ENCODE measurements around the gene PCGF2.

PCGF2 gene

DNA sequence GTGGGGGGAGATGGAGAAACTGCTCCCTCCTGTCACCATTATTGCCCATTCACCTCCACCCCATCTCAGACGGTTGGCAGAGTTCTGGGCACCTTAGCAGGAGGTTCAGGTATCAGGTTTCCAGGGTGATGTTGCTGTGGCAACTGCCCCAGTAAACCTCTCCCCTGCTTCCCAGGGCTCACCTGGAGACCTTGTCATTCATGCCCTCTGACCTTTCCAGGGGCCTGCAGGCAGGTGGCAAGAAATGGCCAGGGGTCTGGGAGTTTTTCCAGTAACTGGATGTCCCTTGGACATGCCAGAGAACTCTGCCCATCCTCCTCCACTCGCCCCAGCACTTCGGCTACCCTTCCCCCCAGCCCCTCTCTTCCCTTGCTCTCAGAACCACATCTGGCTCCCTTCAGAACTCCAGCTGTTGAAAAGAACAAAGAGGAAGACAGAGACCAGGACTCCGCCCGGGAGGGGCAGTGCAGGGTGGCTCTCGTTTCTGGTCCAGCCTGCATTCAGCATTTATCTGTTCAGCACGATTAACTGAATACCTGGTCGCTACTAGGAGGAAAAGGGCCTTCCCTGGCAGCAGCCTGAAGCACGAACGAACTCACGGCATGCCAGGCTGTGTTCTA, 34.6 kb downstream of the PCGF2 start:
- H3K4me1 ChIP-seq = peaks cover 90% of the 10 kb centered on the region
- H4K20me1 ChIP-seq = peaks cover 29% of the 10 kb centered on the region
- H3K4me3 ChIP-seq = no peak overlapping the region
- peak overlapping the region; percentile 93 for H3K4me2 ChIP-seq
- H3K9ac ChIP-seq = peak overlapping the region; percentile 65; the same call in 1 of the 2 replicates
- H3K36me3 ChIP-seq = peaks cover 82% of the 10 kb centered on the region
- H3K9me3 ChIP-seq = no peaks in the 10 kb centered on the region
- H3K27ac ChIP-seq = peak overlapping the region; percentile 70
- no peaks in the 10 kb centered on the region for H3K27me3 ChIP-seq
- no peak for TF ChIP-seq Cebpa-rat (IDR thresholded peaks at IDR 0.05)

DNA sequence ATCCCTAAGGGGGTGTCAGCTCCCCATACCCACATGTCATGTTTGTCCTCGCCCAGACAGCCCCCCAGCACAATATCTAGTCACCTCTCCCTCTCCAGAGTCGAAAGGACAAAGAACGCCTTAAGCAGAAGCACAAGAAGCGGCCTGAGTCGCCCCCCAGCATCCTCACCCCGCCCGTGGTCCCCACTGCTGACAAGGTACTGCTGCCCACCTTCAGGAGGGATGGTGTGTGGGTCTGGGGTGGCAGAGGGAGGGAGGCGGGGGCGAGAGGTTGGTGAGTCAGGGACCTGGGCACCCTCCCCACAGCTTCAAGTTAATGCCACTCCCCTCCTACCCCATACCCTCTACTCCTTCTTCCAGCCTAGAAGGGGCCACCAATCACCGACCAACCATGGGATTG, 35.5 kb downstream of the PCGF2 start:
- peak overlapping the region; percentile 4; the same call in 1 of the 2 replicates for H3K4me3 ChIP-seq
- peak overlapping the region; percentile 65 for H3K9ac ChIP-seq
- H3K36me3 ChIP-seq = peaks cover 82% of the 10 kb centered on the region
- H3K27me3 ChIP-seq = no peaks in the 10 kb centered on the region
- H3K9me3 ChIP-seq = no peaks in the 10 kb centered on the region
- H3K27ac ChIP-seq = peak overlapping the region; percentile 70
- TF ChIP-seq Cebpa-rat (IDR thresholded peaks at IDR 0.05) = no peak
- peaks cover 39% of the 10 kb centered on the region for H4K20me1 ChIP-seq
- peak overlapping the region; percentile 93 for H3K4me2 ChIP-seq
- H3K4me1 ChIP-seq = peaks cover 98% of the 10 kb centered on the region

DNA sequence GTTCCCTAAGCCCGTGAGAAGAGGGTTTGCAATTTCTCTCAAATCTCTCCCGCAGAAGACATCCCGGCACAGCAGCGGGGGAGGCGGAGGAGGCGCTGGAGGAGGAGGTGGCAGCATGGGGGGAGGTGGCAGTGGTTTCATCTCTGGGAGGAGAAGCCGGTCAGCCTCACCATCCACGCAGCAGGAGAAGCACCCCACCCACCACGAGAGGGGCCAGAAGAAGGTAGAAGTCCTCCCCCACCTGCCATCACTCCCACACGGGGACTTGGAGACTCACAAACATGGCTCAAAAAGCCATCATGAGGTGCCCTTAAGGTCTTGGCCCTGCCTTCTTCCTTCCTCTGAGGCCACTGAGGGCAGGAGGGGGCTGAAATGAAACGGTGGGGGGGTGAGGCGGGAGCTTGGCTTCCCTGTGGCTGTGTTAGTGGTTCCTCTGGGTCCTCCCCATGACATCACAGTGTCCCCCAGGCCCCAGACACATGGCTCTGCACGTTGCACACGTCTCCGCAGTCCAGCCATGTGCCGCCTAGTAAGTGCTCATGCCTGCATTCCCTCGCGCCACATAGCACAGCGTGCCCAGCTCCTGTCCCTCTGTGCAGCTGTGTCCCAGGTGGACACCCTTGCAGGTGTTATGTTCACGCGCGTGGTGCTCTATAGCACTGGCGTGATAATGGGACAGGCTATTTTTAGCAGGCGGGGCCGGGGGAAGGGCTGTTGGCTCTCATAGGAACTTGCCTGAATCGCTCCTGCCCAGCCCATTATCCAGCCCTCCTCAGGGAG, 36.2 kb downstream of the PCGF2 start:
- Histone ChIP-seq H3K4me2 (peak overlapping the region; percentile 93), H3K4me3 (peak overlapping the region; percentile 61), H3K36me3 (peaks cover 82% of the 10 kb centered on the region), H3K4me1 (peaks cover 98% of the 10 kb centered on the region), H3K27ac (peak overlapping the region; percentile 70), H4K20me1 (peaks cover 45% of the 10 kb centered on the region), H3K9me3 (no peaks in the 10 kb centered on the region), H3K9ac (peak overlapping the region; percentile 65), H3K27me3 (no peaks in the 10 kb centered on the region)
- no peak for TF ChIP-seq Cebpa-rat (IDR thresholded peaks at IDR 0.05)

DNA sequence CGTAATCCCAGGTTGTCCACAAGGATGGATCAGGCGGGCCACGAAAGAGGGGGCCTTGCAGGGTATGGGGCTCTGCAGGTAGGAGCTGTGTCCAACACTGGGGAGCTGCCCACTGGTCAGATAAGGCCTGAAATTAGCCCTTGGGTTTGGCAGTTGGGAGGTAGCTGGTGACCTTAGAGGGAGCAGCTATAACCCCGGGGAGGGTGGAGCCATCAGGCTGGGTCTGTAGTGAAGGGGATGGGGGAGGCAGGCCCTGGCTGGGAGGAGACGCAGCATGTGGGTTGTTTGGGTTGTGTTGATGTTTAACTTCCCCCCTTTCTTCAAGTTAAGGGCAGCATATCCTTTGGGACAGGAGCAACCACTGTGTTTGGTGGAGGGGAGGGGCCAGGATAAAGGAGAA, 37.2 kb downstream of the PCGF2 start:
- peak overlapping the region; percentile 93 for H3K4me2 ChIP-seq
- H3K36me3 ChIP-seq = peaks cover 73% of the 10 kb centered on the region
- no peaks in the 10 kb centered on the region for H3K27me3 ChIP-seq
- peak overlapping the region; percentile 70 for H3K27ac ChIP-seq
- H3K4me3 ChIP-seq = peak overlapping the region; percentile 61
- no peak for TF ChIP-seq Cebpa-rat (IDR thresholded peaks at IDR 0.05)
- peaks cover 93% of the 10 kb centered on the region for H3K4me1 ChIP-seq
- no peaks in the 10 kb centered on the region for H3K9me3 ChIP-seq
- peaks cover 55% of the 10 kb centered on the region for H4K20me1 ChIP-seq
- peak overlapping the region; percentile 65 for H3K9ac ChIP-seq

DNA sequence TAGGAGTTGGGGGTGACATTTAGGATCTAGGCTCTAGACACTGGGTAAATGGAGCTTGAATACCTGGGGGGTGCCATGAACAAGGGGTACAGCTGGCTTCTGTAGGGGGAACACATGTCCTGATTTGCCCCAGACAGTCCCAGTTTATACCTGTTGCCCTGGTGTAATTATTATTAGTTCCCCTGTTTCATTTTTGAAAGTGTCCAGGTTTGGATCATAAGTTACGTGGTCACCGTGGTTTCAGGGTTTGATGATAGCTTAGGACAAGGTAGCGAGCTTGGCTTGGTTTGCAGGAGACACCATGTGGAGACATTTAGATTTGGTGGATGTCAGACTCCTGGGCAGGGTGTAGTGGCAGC, 37.6 kb downstream of the PCGF2 start:
- H3K36me3 ChIP-seq = peaks cover 69% of the 10 kb centered on the region
- H3K9me3 ChIP-seq = no peaks in the 10 kb centered on the region
- peaks cover 91% of the 10 kb centered on the region for H3K4me1 ChIP-seq
- peaks cover 56% of the 10 kb centered on the region for H4K20me1 ChIP-seq
- no peak for TF ChIP-seq Cebpa-rat (IDR thresholded peaks at IDR 0.05)
- no peaks in the 10 kb centered on the region for H3K27me3 ChIP-seq
- H3K4me3 ChIP-seq = peak overlapping the region; percentile 61
- peak overlapping the region; percentile 70 for H3K27ac ChIP-seq
- peak overlapping the region; percentile 93 for H3K4me2 ChIP-seq
- peak overlapping the region; percentile 65 for H3K9ac ChIP-seq

DNA sequence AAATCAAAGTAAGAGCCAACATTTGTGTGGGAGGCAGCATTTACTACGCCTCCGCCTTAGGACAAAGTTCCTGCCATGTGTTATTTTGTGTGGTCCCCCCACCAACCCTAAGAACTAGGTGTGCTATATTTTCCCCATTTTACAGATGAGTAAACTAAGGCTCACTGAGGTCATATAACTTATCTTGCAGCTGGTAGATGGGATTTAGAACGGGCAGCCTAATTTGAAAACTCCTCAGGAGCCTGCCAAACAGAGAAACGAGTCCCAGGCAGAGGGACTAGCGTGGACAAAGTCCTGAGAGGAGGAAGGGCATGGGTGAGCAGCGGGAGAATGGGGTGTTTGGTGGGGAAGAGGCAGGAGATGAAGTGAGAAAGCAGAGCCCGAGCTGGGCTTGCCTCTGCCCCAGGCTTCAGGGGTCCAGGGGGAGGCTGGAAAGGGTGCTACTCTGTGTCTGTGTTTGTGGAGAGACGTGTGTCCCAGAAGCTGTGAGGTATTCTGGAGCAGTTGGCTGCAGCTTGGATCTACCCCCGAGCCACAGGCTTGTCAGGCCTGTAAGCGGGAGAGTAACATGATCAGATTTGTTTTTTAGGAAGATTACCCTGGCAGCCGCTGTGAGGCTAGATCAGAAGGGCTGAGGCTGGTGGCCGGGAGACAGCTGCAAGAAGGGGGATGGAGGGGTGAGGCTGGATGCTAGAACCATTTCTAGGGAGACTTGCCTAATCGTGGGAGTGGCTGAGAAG, 38.1 kb downstream of the PCGF2 start:
- peaks cover 85% of the 10 kb centered on the region for H3K4me1 ChIP-seq
- peaks cover 64% of the 10 kb centered on the region for H3K36me3 ChIP-seq
- H3K27ac ChIP-seq = peak overlapping the region; percentile 70

DNA sequence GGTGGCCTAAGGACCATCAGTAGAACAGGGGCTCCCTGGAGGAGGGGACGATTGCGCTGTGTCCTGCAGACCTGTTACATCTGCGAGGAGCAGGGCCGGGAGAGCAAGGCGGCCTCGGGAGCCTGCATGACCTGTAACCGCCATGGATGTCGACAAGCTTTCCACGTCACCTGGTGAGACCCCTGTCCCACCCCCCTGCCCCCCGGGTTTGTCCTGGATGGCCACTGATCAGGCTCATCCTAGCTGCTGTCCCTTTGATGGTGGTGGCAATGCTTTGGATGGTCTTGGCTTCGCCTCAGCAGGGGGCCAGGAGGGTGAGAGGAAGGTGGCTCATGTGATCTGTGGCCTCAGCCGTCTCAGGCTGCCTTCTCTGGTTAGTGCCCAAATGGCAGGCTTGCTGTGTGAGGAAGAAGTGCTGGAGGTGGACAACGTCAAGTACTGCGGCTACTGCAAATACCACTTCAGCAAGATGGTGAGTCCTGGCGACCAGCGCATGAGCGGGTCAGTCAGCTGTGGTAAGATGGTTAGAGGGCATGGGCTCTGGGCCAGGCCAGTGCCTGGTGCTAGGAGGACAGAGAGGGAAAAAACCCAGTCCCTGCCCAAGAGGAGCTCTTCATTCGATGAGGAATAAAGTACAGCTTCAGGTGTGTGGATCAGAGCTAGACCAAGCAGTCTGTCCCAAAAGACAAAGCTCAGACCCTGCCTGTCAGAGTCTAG, 38.9 kb downstream of the PCGF2 start:
- H3K27ac ChIP-seq = peak overlapping the region; percentile 70
- H3K36me3 ChIP-seq = peaks cover 56% of the 10 kb centered on the region
- H3K4me2 ChIP-seq = peak overlapping the region; percentile 93
- H3K27me3 ChIP-seq = no peaks in the 10 kb centered on the region
- H4K20me1 ChIP-seq = peaks cover 56% of the 10 kb centered on the region
- no peak overlapping the region; the same call in 1 of the 2 replicates for H3K4me3 ChIP-seq
- peaks cover 78% of the 10 kb centered on the region for H3K4me1 ChIP-seq
- no peaks in the 10 kb centered on the region for H3K9me3 ChIP-seq
- peak overlapping the region; percentile 65 for H3K9ac ChIP-seq
- no peak for TF ChIP-seq Cebpa-rat (IDR thresholded peaks at IDR 0.05)

More for the DNA sequence above, 38.1 kb downstream of the PCGF2 start:
- peak overlapping the region; percentile 65 for H3K9ac ChIP-seq
- H3K4me2 ChIP-seq = peak overlapping the region; percentile 93
- TF ChIP-seq Cebpa-rat (IDR thresholded peaks at IDR 0.05) = no peak
- H3K4me3 ChIP-seq = peak overlapping the region; percentile 61
- H4K20me1 ChIP-seq = peaks cover 56% of the 10 kb centered on the region
- no peaks in the 10 kb centered on the region for H3K9me3 ChIP-seq
- H3K27me3 ChIP-seq = no peaks in the 10 kb centered on the region

DNA sequence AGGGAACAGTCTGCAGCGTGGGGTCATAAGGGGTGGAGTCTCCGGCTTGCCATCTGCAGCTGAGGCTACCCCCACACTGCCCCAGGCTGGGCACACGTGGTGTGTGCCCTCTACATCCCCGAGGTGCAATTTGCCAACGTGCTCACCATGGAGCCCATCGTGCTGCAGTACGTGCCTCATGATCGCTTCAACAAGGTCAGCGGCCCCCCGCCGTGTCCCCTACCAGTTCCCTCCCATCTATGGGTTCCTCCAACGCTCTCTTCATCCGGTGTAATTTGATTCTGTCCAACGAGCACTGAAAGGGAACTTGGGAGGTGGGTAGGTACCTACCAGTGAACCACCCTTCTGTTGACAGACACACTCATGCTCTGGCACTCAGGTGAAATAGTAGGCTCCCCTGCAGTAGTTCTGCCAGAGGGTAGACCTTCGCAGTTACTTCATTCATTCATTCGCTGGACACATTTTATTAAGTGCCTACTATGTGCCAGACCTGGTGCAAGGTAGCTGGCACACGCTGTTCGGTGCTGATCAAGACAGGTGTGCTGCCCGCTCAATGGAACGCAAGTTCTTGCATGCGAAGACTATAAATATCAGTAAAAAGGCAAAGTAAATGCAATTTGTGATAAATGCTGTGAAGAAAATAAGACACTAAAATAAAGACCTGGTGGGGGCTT, 40.3 kb downstream of the PCGF2 start:
- Histone ChIP-seq H3K27ac (no peak overlapping the region), H3K4me2 (peak overlapping the region; percentile 93), H3K27me3 (no peaks in the 10 kb centered on the region), H4K20me1 (peaks cover 56% of the 10 kb centered on the region), H3K9ac (peak overlapping the region; percentile 65), H3K36me3 (peaks cover 41% of the 10 kb centered on the region), H3K4me3 (peak overlapping the region; percentile 97), H3K9me3 (no peaks in the 10 kb centered on the region), H3K4me1 (peaks cover 72% of the 10 kb centered on the region)
- no peak for TF ChIP-seq Cebpa-rat (IDR thresholded peaks at IDR 0.05)

All from BLaER1 (cell line).